Measurements from ENCODE around the gene CLDN9. TPM values are rescaled to one million over a fixed set of nuclear protein-coding genes. Genes with fewer than 3 reads are reported as not detected.

The CLDN9 gene
- total and polyA plus RNA-seq, 9 of the 15 experiments (the other 6 are each of a cell fraction or from before 2014, with no cell fraction given) = 0.12 to 0.44 (median 0.22) TPM; not detected in 4

DNA sequence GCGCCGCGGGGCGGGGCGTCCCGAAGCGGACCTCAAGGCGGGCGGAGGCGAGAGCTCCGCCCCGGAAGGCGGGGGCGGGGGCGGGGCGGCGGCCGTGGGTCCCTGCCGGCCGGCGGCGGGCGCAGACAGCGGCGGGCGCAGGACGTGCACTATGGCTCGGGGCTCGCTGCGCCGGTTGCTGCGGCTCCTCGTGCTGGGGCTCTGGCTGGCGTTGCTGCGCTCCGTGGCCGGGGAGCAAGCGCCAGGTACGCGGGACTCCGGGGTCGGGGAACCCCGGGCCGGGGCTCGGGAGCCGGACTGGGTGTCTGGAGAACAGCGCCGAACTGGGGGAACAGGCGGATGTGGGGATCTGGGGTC, 7.5 kb downstream of the CLDN9 start, which contains the start of gene TNFRSF12A (continued):
- TF ChIP-seq KLF6 (CRISPR knock-in tag; IDR thresholded peaks at IDR 0.05; ENCODE audit: borderline replicate concordance) (no peak), GTF2E2 (tag; IDR thresholded peaks at IDR 0.05) (peak; percentile 62; the same call in 1 of the 2 replicates), SETDB1 (IDR thresholded peaks at IDR 0.05; ENCODE audit: low read length) (no peak), PCBP1 (IDR thresholded peaks at IDR 0.05; ENCODE audit: low read depth, low read length, poor library complexity, severe bottlenecking) (peak; percentile 74), ZNF274 (IDR thresholded peaks at IDR 0.05; ENCODE audit: borderline replicate concordance, low read depth, low read length) (no peak), ZNF507 (tag; conservative IDR thresholded peaks at IDR 0.05) (no peak), ZNF707 (CRISPR knock-in tag; conservative IDR thresholded peaks at IDR 0.05) (no peak), KDM2B (CRISPR knock-in tag; IDR thresholded peaks at IDR 0.05) (0 out of 2 replicates have a peak, but pooled peaks have one; percentile 70), NR1H2 (CRISPR knock-in tag; IDR thresholded peaks at IDR 0.05) (no peak), STAT5A (IDR thresholded peaks at IDR 0.05; ENCODE audit: borderline replicate concordance, low read length) (no peak), GABPA (tag; conservative IDR thresholded peaks at IDR 0.05; ENCODE audit: low read depth) (peak; percentile 59), CC2D1A (IDR thresholded peaks at IDR 0.05) (no peak), POLR2B (IDR thresholded peaks at IDR 0.05; ENCODE audit: low read depth, partially characterized antibody) (peak; percentile 75), TBL1XR1 (IDR thresholded peaks at IDR 0.05; ENCODE audit: low read length in 2 of 2) (no peak)
- TF ChIP-seq, protein P1, sequence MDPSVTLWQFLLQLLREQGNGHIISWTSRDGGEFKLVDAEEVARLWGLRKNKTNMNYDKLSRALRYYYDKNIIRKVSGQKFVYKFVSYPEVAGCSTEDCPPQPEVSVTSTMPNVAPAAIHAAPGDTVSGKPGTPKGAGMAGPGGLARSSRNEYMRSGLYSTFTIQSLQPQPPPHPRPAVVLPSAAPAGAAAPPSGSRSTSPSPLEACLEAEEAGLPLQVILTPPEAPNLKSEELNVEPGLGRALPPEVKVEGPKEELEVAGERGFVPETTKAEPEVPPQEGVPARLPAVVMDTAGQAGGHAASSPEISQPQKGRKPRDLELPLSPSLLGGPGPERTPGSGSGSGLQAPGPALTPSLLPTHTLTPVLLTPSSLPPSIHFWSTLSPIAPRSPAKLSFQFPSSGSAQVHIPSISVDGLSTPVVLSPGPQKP (CRISPR knock-in tag; IDR thresholded peaks at IDR 0.05) = no peak
- TF ChIP-seq, protein P2, sequence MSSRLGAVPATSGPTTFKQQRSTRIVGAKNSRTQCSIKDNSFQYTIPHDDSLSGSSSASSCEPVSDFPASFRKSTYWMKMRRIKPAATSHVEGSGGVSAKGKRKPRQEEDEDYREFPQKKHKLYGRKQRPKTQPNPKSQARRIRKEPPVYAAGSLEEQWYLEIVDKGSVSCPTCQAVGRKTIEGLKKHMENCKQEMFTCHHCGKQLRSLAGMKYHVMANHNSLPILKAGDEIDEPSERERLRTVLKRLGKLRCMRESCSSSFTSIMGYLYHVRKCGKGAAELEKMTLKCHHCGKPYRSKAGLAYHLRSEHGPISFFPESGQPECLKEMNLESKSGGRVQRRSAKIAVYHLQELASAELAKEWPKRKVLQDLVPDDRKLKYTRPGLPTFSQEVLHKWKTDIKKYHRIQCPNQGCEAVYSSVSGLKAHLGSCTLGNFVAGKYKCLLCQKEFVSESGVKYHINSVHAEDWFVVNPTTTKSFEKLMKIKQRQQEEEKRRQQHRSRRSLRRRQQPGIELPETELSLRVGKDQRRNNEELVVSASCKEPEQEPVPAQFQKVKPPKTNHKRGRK (tag; IDR thresholded peaks at IDR 0.05) = no peak
- TF ChIP-seq, protein P3, sequence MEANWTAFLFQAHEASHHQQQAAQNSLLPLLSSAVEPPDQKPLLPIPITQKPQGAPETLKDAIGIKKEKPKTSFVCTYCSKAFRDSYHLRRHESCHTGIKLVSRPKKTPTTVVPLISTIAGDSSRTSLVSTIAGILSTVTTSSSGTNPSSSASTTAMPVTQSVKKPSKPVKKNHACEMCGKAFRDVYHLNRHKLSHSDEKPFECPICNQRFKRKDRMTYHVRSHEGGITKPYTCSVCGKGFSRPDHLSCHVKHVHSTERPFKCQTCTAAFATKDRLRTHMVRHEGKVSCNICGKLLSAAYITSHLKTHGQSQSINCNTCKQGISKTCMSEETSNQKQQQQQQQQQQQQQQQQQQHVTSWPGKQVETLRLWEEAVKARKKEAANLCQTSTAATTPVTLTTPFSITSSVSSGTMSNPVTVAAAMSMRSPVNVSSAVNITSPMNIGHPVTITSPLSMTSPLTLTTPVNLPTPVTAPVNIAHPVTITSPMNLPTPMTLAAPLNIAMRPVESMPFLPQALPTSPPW (CRISPR knock-in tag; IDR thresholded peaks at IDR 0.05) = no peak; the same call in 1 of the 2 replicates
- TF ChIP-seq, protein P4, sequence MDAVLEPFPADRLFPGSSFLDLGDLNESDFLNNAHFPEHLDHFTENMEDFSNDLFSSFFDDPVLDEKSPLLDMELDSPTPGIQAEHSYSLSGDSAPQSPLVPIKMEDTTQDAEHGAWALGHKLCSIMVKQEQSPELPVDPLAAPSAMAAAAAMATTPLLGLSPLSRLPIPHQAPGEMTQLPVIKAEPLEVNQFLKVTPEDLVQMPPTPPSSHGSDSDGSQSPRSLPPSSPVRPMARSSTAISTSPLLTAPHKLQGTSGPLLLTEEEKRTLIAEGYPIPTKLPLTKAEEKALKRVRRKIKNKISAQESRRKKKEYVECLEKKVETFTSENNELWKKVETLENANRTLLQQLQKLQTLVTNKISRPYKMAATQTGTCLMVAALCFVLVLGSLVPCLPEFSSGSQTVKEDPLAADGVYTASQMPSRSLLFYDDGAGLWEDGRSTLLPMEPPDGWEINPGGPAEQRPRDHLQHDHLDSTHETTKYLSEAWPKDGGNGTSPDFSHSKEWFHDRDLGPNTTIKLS (IDR thresholded peaks at IDR 0.05; ENCODE audit: borderline replicate concordance, low read depth) = peak; percentile 12; the same call in 1 of the 2 replicates
- TF ChIP-seq, protein P5, sequence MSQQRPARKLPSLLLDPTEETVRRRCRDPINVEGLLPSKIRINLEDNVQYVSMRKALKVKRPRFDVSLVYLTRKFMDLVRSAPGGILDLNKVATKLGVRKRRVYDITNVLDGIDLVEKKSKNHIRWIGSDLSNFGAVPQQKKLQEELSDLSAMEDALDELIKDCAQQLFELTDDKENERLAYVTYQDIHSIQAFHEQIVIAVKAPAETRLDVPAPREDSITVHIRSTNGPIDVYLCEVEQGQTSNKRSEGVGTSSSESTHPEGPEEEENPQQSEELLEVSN (IDR thresholded peaks at IDR 0.05; ENCODE audit: borderline replicate concordance in 1 of 2, extremely low read depth in 1 of 2, insufficient read depth in 1 of 2, insufficient read length in 1 of 2, low read depth in 1 of 2, low read length in 1 of 2, poor library complexity in 1 of 2, severe bottlenecking in 1 of 2) = peak in 1 of 2 experiments; percentile 48
- TF ChIP-seq, protein P6, sequence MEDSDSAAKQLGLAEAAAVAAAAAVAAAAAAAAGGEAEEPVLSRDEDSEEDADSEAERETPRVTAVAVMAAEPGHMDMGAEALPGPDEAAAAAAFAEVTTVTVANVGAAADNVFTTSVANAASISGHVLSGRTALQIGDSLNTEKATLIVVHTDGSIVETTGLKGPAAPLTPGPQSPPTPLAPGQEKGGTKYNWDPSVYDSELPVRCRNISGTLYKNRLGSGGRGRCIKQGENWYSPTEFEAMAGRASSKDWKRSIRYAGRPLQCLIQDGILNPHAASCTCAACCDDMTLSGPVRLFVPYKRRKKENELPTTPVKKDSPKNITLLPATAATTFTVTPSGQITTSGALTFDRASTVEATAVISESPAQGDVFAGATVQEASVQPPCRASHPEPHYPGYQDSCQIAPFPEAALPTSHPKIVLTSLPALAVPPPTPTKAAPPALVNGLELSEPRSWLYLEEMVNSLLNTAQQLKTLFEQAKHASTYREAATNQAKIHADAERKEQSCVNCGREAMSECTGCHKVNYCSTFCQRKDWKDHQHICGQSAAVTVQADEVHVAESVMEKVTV (CRISPR knock-in tag; IDR thresholded peaks at IDR 0.05) = no peak; the same call in 1 of the 2 replicates
